Stimulated activated naive CD4-positive, alpha-beta T cell (primary cell): Measurements from ENCODE around the gene CRY2.
A peak's percentile ranks its signal among the peaks of the same experiment; 100 is the strongest.
"Not testable (repeated sequence)": the region's sequence is repeated elsewhere in the genome, so short reads cannot be mapped to it uniquely, and the experiment has no call there.

Source experiments
- DNase-seq, 6 experiments: peaks; one replicate each; lab custom pipeline; 2025; lab: John Stamatoyannopoulos, UW

CRY2 gene

GRCh38 chr11:45846974-45847910, at the start of gene CRY2:
Gene CRY2, plus strand, starts transcription at chr11:45847475. Its CDS starts 16 bp downstream, at chr11:45847491.
- peak; percentile 94 to 98 (median 97) for DNase-seq

GRCh38 chr11:45798793-45799441, 48.4 kb upstream of the CRY2 start:
- DNase-seq: no peak

- no peak for DNase-seq
Measured at GRCh38 chr11:45799562-45799961, 47.7 kb upstream of the CRY2 start.

- DNase-seq: no peak
Measured at GRCh38 chr11:45800261-45800660, 47.0 kb upstream of the CRY2 start.

GRCh38 chr11:45801723-45802315, 45.5 kb upstream of the CRY2 start:
- peak in 1 of 6 experiments; percentile 7 for DNase-seq

- no peak for DNase-seq
Measured at GRCh38 chr11:45802531-45803317, 44.6 kb upstream of the CRY2 start.

GRCh38 chr11:45803971-45804760, 43.1 kb upstream of the CRY2 start:
- peak; percentile 29 to 71 (median 56) for DNase-seq

GRCh38 chr11:45804761-45805304, 42.4 kb upstream of the CRY2 start, which contains the start of gene SLC35C1:
Gene SLC35C1, plus strand, starts transcription at chr11:45805149. Its CDS starts 653 bp downstream, at chr11:45805802.
- peak; percentile 82 to 94 (median 90) for DNase-seq

GRCh38 chr11:45805305-45806071, 41.8 kb upstream of the CRY2 start:
- DNase-seq: peak in 1 of 6 experiments; percentile 50

- no peak for DNase-seq
Measured at GRCh38 chr11:45806072-45806933, 41.0 kb upstream of the CRY2 start.

GRCh38 chr11:45806937-45807791, 40.1 kb upstream of the CRY2 start:
- DNase-seq: no peak

- no peak for DNase-seq
Measured at GRCh38 chr11:45807792-45808238, 39.5 kb upstream of the CRY2 start.

- not testable (repeated sequence) for DNase-seq
Measured at GRCh38 chr11:45808427-45808826, 38.8 kb upstream of the CRY2 start.

- no peak for DNase-seq
Measured at GRCh38 chr11:45809456-45810395, 37.5 kb upstream of the CRY2 start.

GRCh38 chr11:45810431-45811108, 36.7 kb upstream of the CRY2 start:
- DNase-seq: no peak

GRCh38 chr11:45811109-45811435, 36.2 kb upstream of the CRY2 start:
- DNase-seq: no peak
